Measurements from ENCODE around the gene SC5D.

SC5D gene

DNA sequence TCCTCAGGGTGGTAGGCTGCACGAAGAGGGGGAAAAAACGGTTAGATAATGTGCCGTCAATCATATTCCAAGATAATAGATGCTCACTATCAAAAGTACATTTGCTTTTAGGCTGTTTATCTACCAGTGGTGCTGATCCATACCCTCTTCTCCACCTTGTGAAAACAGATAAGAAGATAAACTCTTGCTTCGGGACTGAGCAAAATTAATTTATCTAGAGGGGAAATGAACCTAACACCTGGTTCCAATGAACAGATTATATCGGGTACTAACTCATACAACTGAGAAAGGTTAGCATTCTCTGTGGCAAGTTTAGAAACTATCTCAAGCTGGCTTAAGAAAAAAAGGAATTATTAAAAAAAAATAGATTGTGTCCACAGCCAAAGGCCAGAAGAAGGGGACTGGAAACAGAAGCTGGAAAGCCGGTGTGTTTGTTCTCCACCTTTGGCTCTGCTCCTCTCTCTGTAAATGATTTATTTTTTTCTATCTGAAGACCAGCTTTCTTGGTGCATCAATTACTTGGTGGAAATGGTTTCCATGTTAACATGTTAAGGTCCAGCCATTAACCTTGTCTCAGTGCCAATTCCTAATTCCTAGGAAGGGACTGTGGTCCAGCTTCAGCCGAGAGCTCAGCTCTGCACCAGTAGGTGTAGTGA is 55.8 kb downstream of the SC5D start:
- Histone ChIP-seq H3K4me3 (ENCODE audit: low read length) (no peak overlapping the region), H3K9ac (ENCODE audit: low read depth, low read length) (no peak overlapping the region), H3K4me1 (ENCODE audit: insufficient read depth, low read length) (no peaks in the 10 kb centered on the region), H3K9me3 (ENCODE audit: insufficient read depth, low read depth, low read length) (no peaks in the 10 kb centered on the region), H3K27me3 (ENCODE audit: insufficient read depth, low read length) (no peaks in the 10 kb centered on the region), H3K36me3 (ENCODE audit: insufficient read depth, low read length) (no peaks in the 10 kb centered on the region), H3K27ac (ENCODE audit: low read depth, low read length) (no peak overlapping the region)
- WGBS, result 94% methylated on average over 7 of the region's 7 CpGs

DNA sequence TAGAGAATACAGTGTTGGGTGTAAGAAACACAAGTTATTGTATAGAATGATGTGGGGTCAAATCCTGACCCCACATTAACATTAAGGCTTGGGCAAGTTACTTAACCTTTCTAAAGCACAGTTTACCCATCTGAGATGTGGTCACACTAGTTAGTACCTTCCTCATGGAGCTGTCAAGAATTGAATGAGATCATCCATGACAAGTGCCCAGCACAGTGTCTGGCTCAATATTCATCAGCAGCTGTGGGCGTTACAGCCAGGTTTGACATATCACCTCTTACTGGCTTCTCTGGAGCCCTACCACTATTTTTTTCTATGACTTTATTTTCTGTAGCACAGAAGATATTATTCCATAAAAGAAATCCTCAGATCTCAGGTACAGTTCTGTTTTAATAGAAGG is 57.2 kb downstream of the SC5D start:
- Histone ChIP-seq H3K27ac (ENCODE audit: low read depth, low read length) (no peak overlapping the region), H3K9ac (ENCODE audit: low read depth, low read length) (no peak overlapping the region)
- WGBS, result 91% methylated on average over 1 of the region's 1 CpG

GRCh38 chr11:121350314-121351082 is 57.9 kb downstream of the SC5D start:
- no peak overlapping the region for H3K4me3 ChIP-seq (ENCODE audit: low read length)

More for the DNA sequence above, 57.2 kb downstream of the SC5D start:
- no peaks in the 10 kb centered on the region for H3K4me1 ChIP-seq (ENCODE audit: insufficient read depth, low read length)
- H3K36me3 ChIP-seq (ENCODE audit: insufficient read depth, low read length), result no peaks in the 10 kb centered on the region
- no peak overlapping the region for H3K4me3 ChIP-seq (ENCODE audit: low read length)
- H3K9me3 ChIP-seq (ENCODE audit: insufficient read depth, low read depth, low read length), result no peaks in the 10 kb centered on the region
- no peaks in the 10 kb centered on the region for H3K27me3 ChIP-seq (ENCODE audit: insufficient read depth, low read length)

GRCh38 chr11:121351083-121351630 is 58.6 kb downstream of the SC5D start:
- Histone ChIP-seq H3K9me3 (ENCODE audit: insufficient read depth, low read depth, low read length) (no peaks in the 10 kb centered on the region), H3K4me3 (ENCODE audit: low read length) (no peak overlapping the region), H3K27ac (ENCODE audit: low read depth, low read length) (no peak overlapping the region), H3K36me3 (ENCODE audit: insufficient read depth, low read length) (no peaks in the 10 kb centered on the region), H3K9ac (ENCODE audit: low read depth, low read length) (no peak overlapping the region), H3K4me1 (ENCODE audit: insufficient read depth, low read length) (no peaks in the 10 kb centered on the region), H3K27me3 (ENCODE audit: insufficient read depth, low read length) (no peaks in the 10 kb centered on the region)
- 94% methylated on average over 7 of the region's 7 CpGs for whole genome bisulfite sequencing

More at GRCh38 chr11:121350314-121351082, 57.9 kb downstream of the SC5D start:
- no peak overlapping the region for H3K27ac ChIP-seq (ENCODE audit: low read depth, low read length)
- H3K4me1 ChIP-seq (ENCODE audit: insufficient read depth, low read length), result no peaks in the 10 kb centered on the region
- WGBS, result 87% methylated on average over 3 of the region's 3 CpGs
- no peaks in the 10 kb centered on the region for H3K36me3 ChIP-seq (ENCODE audit: insufficient read depth, low read length)
- H3K9ac ChIP-seq (ENCODE audit: low read depth, low read length), result no peak overlapping the region
- no peaks in the 10 kb centered on the region for H3K9me3 ChIP-seq (ENCODE audit: insufficient read depth, low read depth, low read length)
- H3K27me3 ChIP-seq (ENCODE audit: insufficient read depth, low read length), result no peaks in the 10 kb centered on the region

- WGBS, result 82% methylated on average over 8 of the region's 8 CpGs
Measured at GRCh38 chr11:121352251-121352891, 59.8 kb downstream of the SC5D start.

DNA sequence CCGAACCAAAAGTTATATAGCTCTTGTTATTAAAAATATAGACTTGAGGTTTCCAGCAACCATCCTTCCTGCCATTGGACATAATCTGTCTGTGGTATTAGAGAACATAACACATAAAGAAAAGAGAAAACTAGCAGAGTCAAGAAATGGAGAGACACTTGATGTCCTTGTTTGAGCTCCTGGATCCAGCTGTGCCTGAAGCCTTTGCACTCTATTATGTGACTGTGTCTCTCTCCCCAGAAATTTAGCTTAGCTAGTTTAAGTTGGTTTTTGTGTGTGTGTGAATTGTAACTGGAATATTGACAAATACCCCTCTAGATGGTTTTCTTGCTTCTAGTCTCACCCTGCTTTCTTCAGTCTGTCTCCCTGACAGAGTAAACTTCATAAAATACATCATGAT is 61.6 kb downstream of the SC5D start:
- H3K9me3 ChIP-seq (ENCODE audit: insufficient read depth, low read depth, low read length), result no peaks in the 10 kb centered on the region
- no peaks in the 10 kb centered on the region for H3K27me3 ChIP-seq (ENCODE audit: insufficient read depth, low read length)
- H3K9ac ChIP-seq (ENCODE audit: low read depth, low read length), result no peak overlapping the region
- no peak overlapping the region for H3K27ac ChIP-seq (ENCODE audit: low read depth, low read length)
- WGBS, result no CpG with 5 or more reads among the region's 1 CpG
- no peak overlapping the region for H3K4me3 ChIP-seq (ENCODE audit: low read length)
- no peaks in the 10 kb centered on the region for H3K4me1 ChIP-seq (ENCODE audit: insufficient read depth, low read length)
- H3K36me3 ChIP-seq (ENCODE audit: insufficient read depth, low read length), result no peaks in the 10 kb centered on the region

More at GRCh38 chr11:121352251-121352891, 59.8 kb downstream of the SC5D start:
- no peaks in the 10 kb centered on the region for H3K27me3 ChIP-seq (ENCODE audit: insufficient read depth, low read length)
- H3K4me1 ChIP-seq (ENCODE audit: insufficient read depth, low read length), result no peaks in the 10 kb centered on the region
- H3K4me3 ChIP-seq (ENCODE audit: low read length), result no peak overlapping the region
- no peaks in the 10 kb centered on the region for H3K36me3 ChIP-seq (ENCODE audit: insufficient read depth, low read length)
- no peak overlapping the region for H3K9ac ChIP-seq (ENCODE audit: low read depth, low read length)
- no peaks in the 10 kb centered on the region for H3K9me3 ChIP-seq (ENCODE audit: insufficient read depth, low read depth, low read length)
- H3K27ac ChIP-seq (ENCODE audit: low read depth, low read length), result no peak overlapping the region

DNA sequence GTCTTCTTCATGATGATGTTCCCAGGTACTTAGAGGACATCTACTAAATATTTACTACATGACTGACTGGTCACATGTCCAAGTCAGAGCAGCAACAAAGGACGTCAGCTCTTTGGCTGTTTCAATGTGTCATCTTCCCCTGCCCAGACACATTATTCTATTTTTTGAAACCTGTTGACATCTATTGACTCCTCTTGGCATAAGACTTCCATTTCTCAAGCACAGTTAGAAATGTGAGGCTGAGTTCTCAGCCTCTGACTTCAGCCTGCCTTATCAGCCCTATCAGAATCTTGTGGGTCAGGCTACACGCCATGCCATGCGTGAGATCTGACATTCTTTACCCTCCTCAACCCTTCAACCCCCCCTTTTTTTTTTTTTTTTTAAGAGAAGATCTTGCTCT is 63.8 kb downstream of the SC5D start:
- no peak overlapping the region for H3K27ac ChIP-seq (ENCODE audit: low read depth, low read length)
- no peaks in the 10 kb centered on the region for H3K4me1 ChIP-seq (ENCODE audit: insufficient read depth, low read length)
- no peak overlapping the region for H3K9ac ChIP-seq (ENCODE audit: low read depth, low read length)
- H3K27me3 ChIP-seq (ENCODE audit: insufficient read depth, low read length), result no peaks in the 10 kb centered on the region
- WGBS, result 95% methylated on average over 3 of the region's 3 CpGs
- H3K4me3 ChIP-seq (ENCODE audit: low read length), result no peak overlapping the region
- no peaks in the 10 kb centered on the region for H3K9me3 ChIP-seq (ENCODE audit: insufficient read depth, low read depth, low read length)
- H3K36me3 ChIP-seq (ENCODE audit: insufficient read depth, low read length), result no peaks in the 10 kb centered on the region

All from HUES64 (cell line).